ENCODE data around the gene GXYLT2.

- TF ChIP-seq CTCF (IDR thresholded peaks at IDR 0.05) (no peak), EZH2 (IDR thresholded peaks at IDR 0.05; ENCODE audit: borderline replicate concordance, insufficient read depth, low read depth, low read length, poor library complexity, severe bottlenecking) (no peak)
Observed at GRCh38 chr3:72999951-73000350, 112.1 kb downstream of the GXYLT2 start.

All from B cell (primary cell).